SK-N-SH treated with all-trans-retinoic acid at 6 μM for 48 hours (cell line): ENCODE measurements around the gene TIMMDC1.

Experiments
- ATAC-seq: fragments of 200-7000 bp; cut with Tn5 transposase; 3 replicates; pipeline ENCODE4 v1.9.1; 2020; ENCODE audit warnings: mild to moderate bottlenecking, moderate library complexity
- ARNTL ChIP-seq: fragments of 450-650 bp; formaldehyde crosslinking; IDR thresholded peaks from 2 replicates; pipeline ENCODE4 v1.5.0; 2020; ENCODE audit warnings: low read depth, mild to moderate bottlenecking, moderate library complexity, borderline replicate concordance
- CSDC2 ChIP-seq: fragments of 250-450 bp; sonication (Bioruptor Pico); IDR thresholded peaks from 2 replicates; pipeline ENCODE4 v1.5.0; 2020; ENCODE audit warnings: mild to moderate bottlenecking, moderate library complexity
- GLIS3 ChIP-seq: fragments of 250-450 bp; sonication (Bioruptor Pico); IDR thresholded peaks from 2 replicates; pipeline ENCODE4 v1.5.0; 2020; ENCODE audit warnings: mild to moderate bottlenecking, moderate library complexity
- ISL1 ChIP-seq: fragments of 250-450 bp; sonication (Bioruptor Pico); IDR thresholded peaks from 2 replicates; pipeline ENCODE4 v2.1.2; 2022; ENCODE audit warnings: mild to moderate bottlenecking, moderate library complexity
- OSR1 ChIP-seq: fragments of 250-450 bp; sonication (Bioruptor Pico); IDR thresholded peaks from 2 replicates; pipeline ENCODE4 v1.8.0; 2022; ENCODE audit warnings: moderate library complexity, mild to moderate bottlenecking, inconsistent platforms
- PPARA ChIP-seq: fragments of 250-450 bp; sonication (Bioruptor Pico); IDR thresholded peaks from 2 replicates; pipeline ENCODE4 v1.5.0; 2020; ENCODE audit warnings: mild to moderate bottlenecking, borderline replicate concordance
- RARB ChIP-seq: fragments of 250-450 bp; sonication (Bioruptor Pico); IDR thresholded peaks from 2 replicates; pipeline ENCODE4 v1.8.0; 2021; ENCODE audit warnings: mild to moderate bottlenecking, moderate library complexity
- ZC3H10 ChIP-seq: fragments of 250-450 bp; sonication (Bioruptor Pico); IDR thresholded peaks from 2 replicates; pipeline ENCODE4 v1.5.1; 2021; ENCODE audit warnings: mild to moderate bottlenecking, moderate library complexity
- ZFP30 ChIP-seq: fragments of 450-650 bp; formaldehyde crosslinking; IDR thresholded peaks from 2 replicates; pipeline ENCODE4 v1.5.0; 2022; ENCODE audit warnings: mild to moderate bottlenecking, moderate library complexity
- ZNF565 ChIP-seq: fragments of 450-650 bp; formaldehyde crosslinking; conservative IDR thresholded peaks from 2 replicates; pipeline ENCODE4 v1.5.0; 2020; ENCODE audit warnings: low read depth, mild to moderate bottlenecking, moderate library complexity
- ZNF8 ChIP-seq: fragments of 450-650 bp; formaldehyde crosslinking; IDR thresholded peaks from 2 replicates; pipeline ENCODE4 v1.5.0; 2020; ENCODE audit warnings: mild to moderate bottlenecking, moderate library complexity
- TF ChIP-seq, protein P1 (sequence below): fragments of 250-450 bp; sonication (Bioruptor Pico); IDR thresholded peaks from 2 replicates; pipeline ENCODE4 v1.5.1; 2021; ENCODE audit warnings: mild to moderate bottlenecking, moderate library complexity
- TF ChIP-seq, protein P2 (sequence below): fragments of 250-450 bp; sonication (Bioruptor Pico); IDR thresholded peaks from 2 replicates; pipeline ENCODE4 v1.8.0; 2020; ENCODE audit warnings: mild to moderate bottlenecking, moderate library complexity, borderline replicate concordance
- TF ChIP-seq, protein P3 (sequence below): fragments of 250-450 bp; sonication (Bioruptor Pico); IDR thresholded peaks from 2 replicates; pipeline ENCODE4 v1.5.1; 2020; ENCODE audit warnings: low read depth, mild to moderate bottlenecking, moderate library complexity
- TF ChIP-seq, protein P4 (sequence below): fragments of 250-450 bp; sonication (Bioruptor Pico); IDR thresholded peaks from 2 replicates; pipeline ENCODE4 v1.8.0; 2021; ENCODE audit warnings: low read depth, mild to moderate bottlenecking, moderate library complexity, borderline replicate concordance
- TF ChIP-seq, protein P5 (sequence below): fragments of 250-450 bp; sonication (Bioruptor Pico); IDR thresholded peaks from 2 replicates; pipeline ENCODE4 v1.5.0; 2020; ENCODE audit warnings: mild to moderate bottlenecking, moderate library complexity

The TIMMDC1 gene

DNA sequence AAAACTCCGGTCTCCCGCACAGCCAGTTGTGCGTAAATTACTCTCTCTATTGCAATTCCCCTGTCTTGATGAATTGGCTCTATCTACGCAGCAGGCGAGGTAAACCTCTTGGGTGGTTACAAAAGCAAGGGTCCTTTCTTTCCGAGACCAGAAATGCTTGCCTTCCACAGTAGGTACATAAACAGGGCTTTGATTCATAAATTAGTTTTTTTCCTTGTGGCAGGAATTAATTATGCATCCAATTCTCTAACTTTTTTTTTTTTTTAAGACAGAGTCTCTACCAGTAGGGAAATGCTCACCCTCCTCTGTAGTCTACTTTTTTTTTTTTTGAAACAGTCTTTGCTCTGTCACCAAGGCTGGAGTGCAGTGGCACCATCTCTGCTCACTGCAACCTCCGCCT is 44.8 kb downstream of the TIMMDC1 start (continued):
- TF ChIP-seq, protein P1, sequence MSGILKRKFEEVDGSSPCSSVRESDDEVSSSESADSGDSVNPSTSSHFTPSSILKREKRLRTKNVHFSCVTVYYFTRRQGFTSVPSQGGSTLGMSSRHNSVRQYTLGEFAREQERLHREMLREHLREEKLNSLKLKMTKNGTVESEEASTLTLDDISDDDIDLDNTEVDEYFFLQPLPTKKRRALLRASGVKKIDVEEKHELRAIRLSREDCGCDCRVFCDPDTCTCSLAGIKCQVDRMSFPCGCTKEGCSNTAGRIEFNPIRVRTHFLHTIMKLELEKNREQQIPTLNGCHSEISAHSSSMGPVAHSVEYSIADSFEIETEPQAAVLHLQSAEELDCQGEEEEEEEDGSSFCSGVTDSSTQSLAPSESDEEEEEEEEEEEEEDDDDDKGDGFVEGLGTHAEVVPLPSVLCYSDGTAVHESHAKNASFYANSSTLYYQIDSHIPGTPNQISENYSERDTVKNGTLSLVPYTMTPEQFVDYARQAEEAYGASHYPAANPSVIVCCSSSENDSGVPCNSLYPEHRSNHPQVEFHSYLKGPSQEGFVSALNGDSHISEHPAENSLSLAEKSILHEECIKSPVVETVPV (CRISPR knock-in tag) = no peak

DNA sequence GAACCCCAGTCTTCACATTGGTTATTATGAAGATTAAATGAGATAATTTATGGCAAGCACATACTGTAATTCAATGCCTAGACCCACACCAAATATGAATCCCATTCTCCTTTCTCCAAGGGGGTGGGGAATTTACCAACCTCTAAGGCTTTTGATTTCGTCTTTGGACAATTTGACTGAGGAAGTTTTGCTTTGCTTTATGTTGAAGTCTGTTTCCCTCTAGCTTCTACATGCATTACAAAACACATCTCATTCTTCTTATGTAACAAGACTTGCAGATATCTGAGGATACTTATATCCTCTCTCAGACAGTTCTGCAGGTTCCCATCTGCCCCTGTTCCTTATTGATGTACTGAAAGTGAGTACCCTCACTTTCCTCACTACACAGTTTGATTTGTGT is 48.9 kb downstream of the TIMMDC1 start:
- no peak for ATAC-seq
- no peak for TF ChIP-seq ZFP30 (CRISPR knock-in tag)
- no peak for TF ChIP-seq RARB (CRISPR knock-in tag)
- no peak for TF ChIP-seq ARNTL (CRISPR knock-in tag)
- TF ChIP-seq ZNF565 (CRISPR knock-in tag) = no peak
- TF ChIP-seq, protein P2, sequence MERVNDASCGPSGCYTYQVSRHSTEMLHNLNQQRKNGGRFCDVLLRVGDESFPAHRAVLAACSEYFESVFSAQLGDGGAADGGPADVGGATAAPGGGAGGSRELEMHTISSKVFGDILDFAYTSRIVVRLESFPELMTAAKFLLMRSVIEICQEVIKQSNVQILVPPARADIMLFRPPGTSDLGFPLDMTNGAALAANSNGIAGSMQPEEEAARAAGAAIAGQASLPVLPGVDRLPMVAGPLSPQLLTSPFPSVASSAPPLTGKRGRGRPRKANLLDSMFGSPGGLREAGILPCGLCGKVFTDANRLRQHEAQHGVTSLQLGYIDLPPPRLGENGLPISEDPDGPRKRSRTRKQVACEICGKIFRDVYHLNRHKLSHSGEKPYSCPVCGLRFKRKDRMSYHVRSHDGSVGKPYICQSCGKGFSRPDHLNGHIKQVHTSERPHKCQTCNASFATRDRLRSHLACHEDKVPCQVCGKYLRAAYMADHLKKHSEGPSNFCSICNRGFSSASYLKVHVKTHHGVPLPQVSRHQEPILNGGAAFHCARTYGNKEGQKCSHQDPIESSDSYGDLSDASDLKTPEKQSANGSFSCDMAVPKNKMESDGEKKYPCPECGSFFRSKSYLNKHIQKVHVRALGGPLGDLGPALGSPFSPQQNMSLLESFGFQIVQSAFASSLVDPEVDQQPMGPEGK = no peak
- TF ChIP-seq, protein P1 (CRISPR knock-in tag) = no peak
- TF ChIP-seq, protein P3, sequence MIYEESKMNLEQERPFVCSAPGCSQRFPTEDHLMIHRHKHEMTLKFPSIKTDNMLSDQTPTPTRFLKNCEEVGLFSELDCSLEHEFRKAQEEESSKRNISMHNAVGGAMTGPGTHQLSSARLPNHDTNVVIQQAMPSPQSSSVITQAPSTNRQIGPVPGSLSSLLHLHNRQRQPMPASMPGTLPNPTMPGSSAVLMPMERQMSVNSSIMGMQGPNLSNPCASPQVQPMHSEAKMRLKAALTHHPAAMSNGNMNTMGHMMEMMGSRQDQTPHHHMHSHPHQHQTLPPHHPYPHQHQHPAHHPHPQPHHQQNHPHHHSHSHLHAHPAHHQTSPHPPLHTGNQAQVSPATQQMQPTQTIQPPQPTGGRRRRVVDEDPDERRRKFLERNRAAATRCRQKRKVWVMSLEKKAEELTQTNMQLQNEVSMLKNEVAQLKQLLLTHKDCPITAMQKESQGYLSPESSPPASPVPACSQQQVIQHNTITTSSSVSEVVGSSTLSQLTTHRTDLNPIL (CRISPR knock-in tag) = no peak
- TF ChIP-seq GLIS3 (CRISPR knock-in tag) = no peak
- TF ChIP-seq ZC3H10 (CRISPR knock-in tag) = no peak
- no peak for TF ChIP-seq CSDC2
- TF ChIP-seq PPARA (CRISPR knock-in tag) = no peak
- TF ChIP-seq, protein P4, sequence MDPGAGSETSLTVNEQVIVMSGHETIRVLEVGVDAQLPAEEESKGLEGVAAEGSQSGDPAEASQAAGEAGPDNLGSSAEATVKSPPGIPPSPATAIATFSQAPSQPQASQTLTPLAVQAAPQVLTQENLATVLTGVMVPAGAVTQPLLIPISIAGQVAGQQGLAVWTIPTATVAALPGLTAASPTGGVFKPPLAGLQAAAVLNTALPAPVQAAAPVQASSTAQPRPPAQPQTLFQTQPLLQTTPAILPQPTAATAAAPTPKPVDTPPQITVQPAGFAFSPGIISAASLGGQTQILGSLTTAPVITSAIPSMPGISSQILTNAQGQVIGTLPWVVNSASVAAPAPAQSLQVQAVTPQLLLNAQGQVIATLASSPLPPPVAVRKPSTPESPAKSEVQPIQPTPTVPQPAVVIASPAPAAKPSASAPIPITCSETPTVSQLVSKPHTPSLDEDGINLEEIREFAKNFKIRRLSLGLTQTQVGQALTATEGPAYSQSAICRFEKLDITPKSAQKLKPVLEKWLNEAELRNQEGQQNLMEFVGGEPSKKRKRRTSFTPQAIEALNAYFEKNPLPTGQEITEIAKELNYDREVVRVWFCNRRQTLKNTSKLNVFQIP (CRISPR knock-in tag) = no peak
- no peak for TF ChIP-seq OSR1 (CRISPR knock-in tag)
- TF ChIP-seq, protein P5, sequence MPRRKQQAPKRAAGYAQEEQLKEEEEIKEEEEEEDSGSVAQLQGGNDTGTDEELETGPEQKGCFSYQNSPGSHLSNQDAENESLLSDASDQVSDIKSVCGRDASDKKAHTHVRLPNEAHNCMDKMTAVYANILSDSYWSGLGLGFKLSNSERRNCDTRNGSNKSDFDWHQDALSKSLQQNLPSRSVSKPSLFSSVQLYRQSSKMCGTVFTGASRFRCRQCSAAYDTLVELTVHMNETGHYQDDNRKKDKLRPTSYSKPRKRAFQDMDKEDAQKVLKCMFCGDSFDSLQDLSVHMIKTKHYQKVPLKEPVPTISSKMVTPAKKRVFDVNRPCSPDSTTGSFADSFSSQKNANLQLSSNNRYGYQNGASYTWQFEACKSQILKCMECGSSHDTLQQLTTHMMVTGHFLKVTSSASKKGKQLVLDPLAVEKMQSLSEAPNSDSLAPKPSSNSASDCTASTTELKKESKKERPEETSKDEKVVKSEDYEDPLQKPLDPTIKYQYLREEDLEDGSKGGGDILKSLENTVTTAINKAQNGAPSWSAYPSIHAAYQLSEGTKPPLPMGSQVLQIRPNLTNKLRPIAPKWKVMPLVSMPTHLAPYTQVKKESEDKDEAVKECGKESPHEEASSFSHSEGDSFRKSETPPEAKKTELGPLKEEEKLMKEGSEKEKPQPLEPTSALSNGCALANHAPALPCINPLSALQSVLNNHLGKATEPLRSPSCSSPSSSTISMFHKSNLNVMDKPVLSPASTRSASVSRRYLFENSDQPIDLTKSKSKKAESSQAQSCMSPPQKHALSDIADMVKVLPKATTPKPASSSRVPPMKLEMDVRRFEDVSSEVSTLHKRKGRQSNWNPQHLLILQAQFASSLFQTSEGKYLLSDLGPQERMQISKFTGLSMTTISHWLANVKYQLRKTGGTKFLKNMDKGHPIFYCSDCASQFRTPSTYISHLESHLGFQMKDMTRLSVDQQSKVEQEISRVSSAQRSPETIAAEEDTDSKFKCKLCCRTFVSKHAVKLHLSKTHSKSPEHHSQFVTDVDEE (CRISPR knock-in tag) = no peak
- no peak for TF ChIP-seq ZNF8 (CRISPR knock-in tag)
- no peak for TF ChIP-seq ISL1

DNA sequence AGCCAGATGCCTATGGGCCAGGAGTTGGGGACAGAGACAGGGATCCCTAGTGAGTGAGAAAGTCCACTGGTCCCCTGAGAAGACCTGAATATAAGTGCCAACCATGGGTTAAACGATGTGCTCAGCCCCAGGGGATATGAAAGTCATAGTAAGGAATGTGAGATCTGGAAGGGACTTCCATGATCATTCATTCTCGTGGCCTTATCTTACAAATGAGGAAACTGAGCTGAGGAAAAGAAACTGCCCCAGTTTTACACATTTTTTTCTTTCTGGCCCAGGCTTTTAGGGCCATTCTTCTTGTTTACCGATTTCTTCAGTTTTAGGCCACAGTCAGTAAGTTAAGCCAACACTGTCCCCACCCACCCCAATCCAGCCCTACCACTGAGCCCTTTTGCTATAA is 50.0 kb downstream of the TIMMDC1 start:
- no peak for ATAC-seq
- TF ChIP-seq, protein P3 (CRISPR knock-in tag) = no peak
- TF ChIP-seq, all 23 proteins: peak for 0
